ENCODE measurements around the gene GNB1L.
"Not testable (repeated sequence)": the region's sequence is repeated elsewhere in the genome, so short reads cannot be mapped to it uniquely, and the experiment has no call there.

The GNB1L gene

GRCh38 chr22:19842393-19843106 lies 12.1 kb downstream of the GNB1L start:
- DNase-seq: no peak

- no peak for DNase-seq
Measured at GRCh38 chr22:19841641-19842392, 12.9 kb downstream of the GNB1L start.

GRCh38 chr22:19840955-19841640 lies 13.6 kb downstream of the GNB1L start:
- no peak for DNase-seq

GRCh38 chr22:19840059-19840458 lies 14.6 kb downstream of the GNB1L start:
- DNase-seq: no peak

- DNase-seq: no peak
Measured at GRCh38 chr22:19837915-19838314, 16.8 kb downstream of the GNB1L start.

GRCh38 chr22:19836512-19836911 lies 18.2 kb downstream of the GNB1L start:
- DNase-seq: no peak

GRCh38 chr22:19834599-19834998 lies 20.1 kb downstream of the GNB1L start:
- DNase-seq: no peak

- not testable (repeated sequence) for DNase-seq
Measured at GRCh38 chr22:19833327-19833726, 21.3 kb downstream of the GNB1L start.

- DNase-seq: no peak
Measured at GRCh38 chr22:19832476-19833108, 22.1 kb downstream of the GNB1L start.

GRCh38 chr22:19831979-19832378 lies 22.7 kb downstream of the GNB1L start:
- DNase-seq: not testable (repeated sequence)

- DNase-seq: no peak
Measured at GRCh38 chr22:19831016-19831415, 23.7 kb downstream of the GNB1L start.

GRCh38 chr22:19828035-19828401 lies 26.7 kb downstream of the GNB1L start:
- no peak for DNase-seq

GRCh38 chr22:19827341-19828034 lies 27.2 kb downstream of the GNB1L start:
- DNase-seq: no peak

- DNase-seq: no peak
Measured at GRCh38 chr22:19826619-19826950, 28.1 kb downstream of the GNB1L start.

- DNase-seq: no peak
Measured at GRCh38 chr22:19825904-19826618, 28.6 kb downstream of the GNB1L start.

- no peak for DNase-seq
Measured at GRCh38 chr22:19824926-19825339, 29.7 kb downstream of the GNB1L start.

- DNase-seq: no peak
Measured at GRCh38 chr22:19824212-19824925, 30.3 kb downstream of the GNB1L start.

GRCh38 chr22:19823902-19824211 lies 30.8 kb downstream of the GNB1L start:
- no peak for DNase-seq

- no peak for DNase-seq
Measured at GRCh38 chr22:19823191-19823901, 31.3 kb downstream of the GNB1L start.

- DNase-seq: no peak
Measured at GRCh38 chr22:19822301-19823117, 32.2 kb downstream of the GNB1L start.

Data from GDM1 (cell line).